ENCODE data around the gene MAGI3. TPM values are rescaled to one million over a fixed set of nuclear protein-coding genes. Genes with fewer than 3 reads are reported as not detected.
"Not testable (repeated sequence)": the region's sequence is repeated elsewhere in the genome, so short reads cannot be mapped to it uniquely, and the experiment has no call there.

The MAGI3 gene
- total and polyA plus RNA-seq, 3 donors from 2014 or later, result 15.8 to 18.9 (median 18.8) TPM

GRCh38 chr1:113403065-113403464, 12.8 kb downstream of the MAGI3 start:
- peaks cover 3% of the 10 kb centered on the region for H3K4me1 ChIP-seq
- H3K36me3 ChIP-seq (ENCODE audit: low read depth, missing control alignments), result no peaks in the 10 kb centered on the region
- intact Hi-C loops (cut with DNase I; ENCODE audit: low total_unique reads), result no loop called here
- H3K9me3 ChIP-seq, result no peaks in the 10 kb centered on the region
- H3K27me3 ChIP-seq, result no peaks in the 10 kb centered on the region
- DNase-seq, result no peak
- TF ChIP-seq POLR2A (IDR thresholded peaks at IDR 0.05), result no peak
- TF ChIP-seq CTCF (IDR thresholded peaks at IDR 0.05), result no peak
- WGBS, 2 donors, result 0 to 40% methylated on average over 1 of the region's 1 CpG
- no peak overlapping the region for H3K4me3 ChIP-seq
- H3K27ac ChIP-seq, result no peak overlapping the region

GRCh38 chr1:113405573-113405972, 15.3 kb downstream of the MAGI3 start:
- WGBS, 2 donors, result 60 to 77% methylated on average over 2 of the region's 2 CpGs
- H3K27ac ChIP-seq, result no peak overlapping the region
- DNase-seq, result no peak

GRCh38 chr1:113406149-113406548, 15.8 kb downstream of the MAGI3 start:
- DNase-seq; H3K27me3 ChIP-seq; H3K27ac ChIP-seq; H3K9me3 ChIP-seq; H3K4me3 ChIP-seq; H3K4me1 ChIP-seq; intact Hi-C loops (cut with DNase I; ENCODE audit: low total_unique reads); H3K36me3 ChIP-seq (ENCODE audit: low read depth, missing control alignments): not testable (repeated sequence)
- WGBS, 2 donors, result 76 to 80% methylated on average over 4 of the region's 4 CpGs

More at GRCh38 chr1:113405573-113405972, 15.3 kb downstream of the MAGI3 start:
- H3K9me3 ChIP-seq, result no peaks in the 10 kb centered on the region
- H3K27me3 ChIP-seq, result no peaks in the 10 kb centered on the region
- intact Hi-C loops (cut with DNase I; ENCODE audit: low total_unique reads), result no loop called here
- H3K36me3 ChIP-seq (ENCODE audit: low read depth, missing control alignments), result no peaks in the 10 kb centered on the region
- peaks cover 5% of the 10 kb centered on the region for H3K4me1 ChIP-seq
- TF ChIP-seq CTCF (IDR thresholded peaks at IDR 0.05) (no peak), POLR2A (IDR thresholded peaks at IDR 0.05) (no peak)
- H3K4me3 ChIP-seq, result no peak overlapping the region

- TF ChIP-seq CTCF (IDR thresholded peaks at IDR 0.05), result no peak
Observed at GRCh38 chr1:113409363-113409762, 19.0 kb downstream of the MAGI3 start.

GRCh38 chr1:113412020-113412419, 21.7 kb downstream of the MAGI3 start:
- 90 to 97% methylated on average over 4 of the region's 4 CpGs for WGBS, 2 donors

More at GRCh38 chr1:113409363-113409762, 19.0 kb downstream of the MAGI3 start:
- peaks cover 5% of the 10 kb centered on the region for H3K4me1 ChIP-seq
- H3K36me3 ChIP-seq (ENCODE audit: low read depth, missing control alignments), result no peaks in the 10 kb centered on the region
- no peaks in the 10 kb centered on the region for H3K27me3 ChIP-seq
- no peak for DNase-seq
- H3K9me3 ChIP-seq, result no peaks in the 10 kb centered on the region
- intact Hi-C loops (cut with DNase I; ENCODE audit: low total_unique reads), result no loop called here
- no peak overlapping the region for H3K4me3 ChIP-seq
- no peak overlapping the region for H3K27ac ChIP-seq

GRCh38 chr1:113415310-113416070, 25.2 kb downstream of the MAGI3 start:
- no peak for DNase-seq
- no peak for TF ChIP-seq CTCF (IDR thresholded peaks at IDR 0.05)
- TF ChIP-seq POLR2A (IDR thresholded peaks at IDR 0.05), result no peak
- Histone ChIP-seq H3K4me1 (peaks cover 1% of the 10 kb centered on the region), H3K36me3 (ENCODE audit: low read depth, missing control alignments) (no peaks in the 10 kb centered on the region), H3K27ac (no peak overlapping the region), H3K4me3 (no peak overlapping the region), H3K9me3 (no peaks in the 10 kb centered on the region), H3K27me3 (no peaks in the 10 kb centered on the region)
- 65 to 70% methylated on average over 6 of the region's 6 CpGs for WGBS, 2 donors
- intact Hi-C loops (cut with DNase I; ENCODE audit: low total_unique reads), result no loop called here

More at GRCh38 chr1:113412020-113412419, 21.7 kb downstream of the MAGI3 start:
- DNase-seq; H3K36me3 ChIP-seq (ENCODE audit: low read depth, missing control alignments); H3K27me3 ChIP-seq; H3K9me3 ChIP-seq; intact Hi-C loops (cut with DNase I; ENCODE audit: low total_unique reads); H3K4me3 ChIP-seq; H3K27ac ChIP-seq; H3K4me1 ChIP-seq: not testable (repeated sequence)

GRCh38 chr1:113416071-113416470, 25.8 kb downstream of the MAGI3 start:
- DNase-seq; intact Hi-C loops (cut with DNase I; ENCODE audit: low total_unique reads); H3K9me3 ChIP-seq; H3K36me3 ChIP-seq (ENCODE audit: low read depth, missing control alignments); H3K4me3 ChIP-seq; H3K27ac ChIP-seq; H3K4me1 ChIP-seq; H3K27me3 ChIP-seq: not testable (repeated sequence)
